ENCODE measurements around the gene APOE. TPM values are rescaled to one million over a fixed set of nuclear protein-coding genes. Genes with fewer than 3 reads are reported as not detected.
A peak's percentile ranks its signal among the peaks of the same experiment; 100 is the strongest.
"Not testable (repeated sequence)": the region's sequence is repeated elsewhere in the genome, so short reads cannot be mapped to it uniquely, and the experiment has no call there.

The APOE gene
- polyA plus RNA-seq, 2 of the 4 experiments (the other 2 are of a cell fraction): 12.5 to 31.9 TPM

DNA sequence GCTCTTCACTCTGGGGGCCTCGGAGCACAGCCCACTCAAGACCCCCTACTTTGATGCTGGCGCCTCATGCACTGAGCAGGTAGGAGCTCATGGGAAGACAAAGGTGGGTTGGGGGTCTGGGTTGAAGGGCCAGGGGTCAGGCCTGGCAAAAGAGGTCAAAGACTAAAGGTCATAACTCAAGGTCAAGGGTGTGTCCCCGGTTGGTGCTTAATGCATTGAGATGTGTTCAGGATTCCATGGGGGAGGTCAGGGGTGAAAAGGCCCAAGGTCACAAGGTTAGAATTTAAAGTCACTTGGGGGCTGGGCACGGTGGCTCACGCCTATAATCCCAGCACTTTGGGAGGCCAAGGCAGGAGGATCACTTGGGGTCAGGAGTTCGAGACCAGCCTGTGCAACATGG is 19.5 kb upstream of the APOE start:
- ChIA-PET CTCF (interaction anchor here (0.6 to 4.2 kb wide), 5 partner anchors 9 to 162 kb away, joined by 3 to 37 read pairs (median 4); no protein-coding TSS in a partner anchor), POLR2A (no interaction called here)
- ATAC-seq: no peak
- DNase-seq (ENCODE audit: low read depth in 1 of 2, low spot score in 1 of 2): no peak
- H3K9me3 ChIP-seq: no peaks in the 10 kb centered on the region
- H3K4me2 ChIP-seq: no peak overlapping the region
- TF ChIP-seq ESRRA (IDR thresholded peaks at IDR 0.05; ENCODE audit: borderline replicate concordance, low read length): peak; percentile 86; the same call in 1 of the 2 replicates
- TF ChIP-seq, protein P1, sequence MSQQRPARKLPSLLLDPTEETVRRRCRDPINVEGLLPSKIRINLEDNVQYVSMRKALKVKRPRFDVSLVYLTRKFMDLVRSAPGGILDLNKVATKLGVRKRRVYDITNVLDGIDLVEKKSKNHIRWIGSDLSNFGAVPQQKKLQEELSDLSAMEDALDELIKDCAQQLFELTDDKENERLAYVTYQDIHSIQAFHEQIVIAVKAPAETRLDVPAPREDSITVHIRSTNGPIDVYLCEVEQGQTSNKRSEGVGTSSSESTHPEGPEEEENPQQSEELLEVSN (IDR thresholded peaks at IDR 0.05; ENCODE audit: borderline replicate concordance, low read depth): no peak
- H3K27ac ChIP-seq: no peak overlapping the region
- WGBS (ENCODE audit: missing lambda C conversion rate): 97% methylated on average over 6 of the region's 6 CpGs
- H3K4me1 ChIP-seq: peaks cover 8% of the 10 kb centered on the region
- H3K4me3 ChIP-seq: no peak overlapping the region
- FAIRE-seq: no peak

DNA sequence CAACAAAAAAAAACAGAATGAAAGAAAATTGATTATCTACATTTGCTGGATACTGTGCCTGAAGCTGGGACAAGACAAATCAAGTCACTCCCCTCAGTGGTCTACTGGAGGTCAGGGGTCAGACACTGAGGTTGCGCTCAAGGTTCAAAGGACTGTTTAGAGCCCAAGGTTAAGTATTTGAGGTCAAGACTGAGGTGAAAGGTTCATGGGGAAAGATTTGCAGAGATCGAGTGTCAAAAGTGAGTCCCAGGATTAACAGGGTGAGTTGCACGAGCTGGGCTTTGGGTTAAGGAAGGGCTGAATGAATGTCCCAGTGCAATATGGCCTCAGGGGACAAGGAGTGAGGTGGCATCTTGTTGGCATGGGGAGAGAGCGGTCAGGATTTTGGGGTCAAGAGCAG is 17.9 kb upstream of the APOE start:
- Histone ChIP-seq H3K9me3 (no peaks in the 10 kb centered on the region), H3K4me2 (no peak overlapping the region), H3K4me3 (no peak overlapping the region), H3K4me1 (peaks cover 14% of the 10 kb centered on the region), H3K27ac (no peak overlapping the region)
- ChIA-PET CTCF (interaction anchor here (1.0 to 1.5 kb wide), 4 partner anchors 7 to 164 kb away, joined by 3 to 5 read pairs (median 4); no protein-coding TSS in a partner anchor), POLR2A (no interaction called here)
- no peak for ATAC-seq
- TF ChIP-seq SMC3 (IDR thresholded peaks at IDR 0.05) (no peak), POLR2AphosphoS2 (conservative IDR thresholded peaks at IDR 0.05; ENCODE audit: low read length) (no peak), EHMT2 (IDR thresholded peaks at IDR 0.05; ENCODE audit: low read depth) (no peak), RNF2 (IDR thresholded peaks at IDR 0.05; ENCODE audit: borderline replicate concordance, low read depth) (no peak), KDM5A (IDR thresholded peaks at IDR 0.05) (no peak)
- TF ChIP-seq, protein P1 (IDR thresholded peaks at IDR 0.05; ENCODE audit: borderline replicate concordance, low read depth): no peak
- DNase-seq (ENCODE audit: low read depth in 1 of 2, low spot score in 1 of 2): no peak
- 83% methylated on average over 4 of the region's 4 CpGs for WGBS (ENCODE audit: missing lambda C conversion rate)
- no peak for FAIRE-seq

DNA sequence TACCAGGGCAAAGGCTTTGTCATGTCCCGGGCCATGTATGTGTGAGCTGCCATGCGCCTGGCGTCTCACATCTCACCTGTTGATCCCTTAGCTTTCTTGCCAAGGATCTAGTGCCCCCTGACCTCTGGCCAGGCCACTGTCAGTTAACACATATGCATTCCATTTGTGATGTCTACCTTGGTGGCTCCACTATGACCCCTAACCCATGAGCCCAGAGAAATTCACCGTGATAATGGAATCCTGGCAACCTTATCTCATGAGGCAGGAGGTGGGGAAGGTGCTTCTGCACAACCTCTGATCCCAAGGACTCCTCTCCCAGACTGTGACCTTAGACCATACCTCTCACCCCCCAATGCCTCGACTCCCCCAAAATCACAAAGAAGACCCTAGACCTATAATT is 17.3 kb upstream of the APOE start:
- ATAC-seq; H3K4me2 ChIP-seq; FAIRE-seq; H3K4me3 ChIP-seq; H3K9me3 ChIP-seq; DNase-seq (ENCODE audit: low read depth in 1 of 2, low spot score in 1 of 2); POLR2A ChIA-PET; H3K27ac ChIP-seq: not testable (repeated sequence)
- H3K4me1 ChIP-seq: peaks cover 21% of the 10 kb centered on the region
- 89% methylated on average over 5 of the region's 5 CpGs for WGBS (ENCODE audit: missing lambda C conversion rate)
- CTCF ChIA-PET: interaction anchor here (1.5 kb wide), 1 partner anchor 12 kb away, joined by 5 read pairs; no protein-coding TSS in a partner anchor

DNA sequence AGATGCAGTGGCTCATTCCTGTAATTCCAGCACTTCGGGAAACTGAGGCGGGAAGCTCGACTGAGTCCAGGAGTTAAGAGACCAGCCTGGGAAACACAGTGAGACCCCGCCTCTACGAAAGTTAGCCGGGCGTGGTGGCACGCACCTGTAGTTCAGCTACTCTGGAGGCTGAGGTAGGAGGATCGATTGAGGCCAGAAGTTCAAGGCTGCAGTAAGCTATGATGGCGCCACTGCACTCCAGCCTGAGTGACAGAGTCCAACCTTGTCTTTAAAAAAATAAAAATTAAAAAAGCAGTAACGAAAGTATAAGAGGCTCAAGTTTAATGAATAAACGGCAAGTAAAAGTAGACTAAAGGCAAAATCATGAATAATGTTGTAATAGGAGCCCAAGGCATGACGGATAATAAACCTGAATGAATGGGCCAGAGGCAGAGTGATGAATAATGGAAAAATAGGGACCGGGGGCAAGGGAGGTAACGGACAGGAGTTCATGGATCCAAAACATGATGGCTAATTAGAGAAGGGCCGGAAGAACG is 15.7 kb upstream of the APOE start:
- ATAC-seq: peak in 1 of 2 experiments; percentile 1; a peak in 2 of 6 replicates
- peak overlapping the region; percentile 46 for H3K4me3 ChIP-seq
- no peak for FAIRE-seq
- no peak for TF ChIP-seq FOSB (CRISPR knock-in tag; IDR thresholded peaks at IDR 0.05)
- TF ChIP-seq TFCP2L1 (CRISPR knock-in tag; IDR thresholded peaks at IDR 0.05): peak; percentile 85; the same call in 1 of the 2 replicates
- TF ChIP-seq, protein P1 (IDR thresholded peaks at IDR 0.05; ENCODE audit: borderline replicate concordance, low read depth): no peak
- TF ChIP-seq CBX8 (IDR thresholded peaks at IDR 0.05): no peak
- TF ChIP-seq CEBPB (IDR thresholded peaks at IDR 0.05): no peak
- TF ChIP-seq, protein P2, sequence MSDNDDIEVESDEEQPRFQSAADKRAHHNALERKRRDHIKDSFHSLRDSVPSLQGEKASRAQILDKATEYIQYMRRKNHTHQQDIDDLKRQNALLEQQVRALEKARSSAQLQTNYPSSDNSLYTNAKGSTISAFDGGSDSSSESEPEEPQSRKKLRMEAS (IDR thresholded peaks at IDR 0.05): no peak
- TF ChIP-seq, protein P3, sequence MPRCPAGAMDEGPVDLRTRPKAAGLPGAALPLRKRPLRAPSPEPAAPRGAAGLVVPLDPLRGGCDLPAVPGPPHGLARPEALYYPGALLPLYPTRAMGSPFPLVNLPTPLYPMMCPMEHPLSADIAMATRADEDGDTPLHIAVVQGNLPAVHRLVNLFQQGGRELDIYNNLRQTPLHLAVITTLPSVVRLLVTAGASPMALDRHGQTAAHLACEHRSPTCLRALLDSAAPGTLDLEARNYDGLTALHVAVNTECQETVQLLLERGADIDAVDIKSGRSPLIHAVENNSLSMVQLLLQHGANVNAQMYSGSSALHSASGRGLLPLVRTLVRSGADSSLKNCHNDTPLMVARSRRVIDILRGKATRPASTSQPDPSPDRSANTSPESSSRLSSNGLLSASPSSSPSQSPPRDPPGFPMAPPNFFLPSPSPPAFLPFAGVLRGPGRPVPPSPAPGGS (IDR thresholded peaks at IDR 0.05): peak; percentile 35; the same call in 1 of the 3 replicates
- TF ChIP-seq MAFK (IDR thresholded peaks at IDR 0.05; ENCODE audit: partially characterized antibody): peak; percentile 12
- TF ChIP-seq, protein P4, sequence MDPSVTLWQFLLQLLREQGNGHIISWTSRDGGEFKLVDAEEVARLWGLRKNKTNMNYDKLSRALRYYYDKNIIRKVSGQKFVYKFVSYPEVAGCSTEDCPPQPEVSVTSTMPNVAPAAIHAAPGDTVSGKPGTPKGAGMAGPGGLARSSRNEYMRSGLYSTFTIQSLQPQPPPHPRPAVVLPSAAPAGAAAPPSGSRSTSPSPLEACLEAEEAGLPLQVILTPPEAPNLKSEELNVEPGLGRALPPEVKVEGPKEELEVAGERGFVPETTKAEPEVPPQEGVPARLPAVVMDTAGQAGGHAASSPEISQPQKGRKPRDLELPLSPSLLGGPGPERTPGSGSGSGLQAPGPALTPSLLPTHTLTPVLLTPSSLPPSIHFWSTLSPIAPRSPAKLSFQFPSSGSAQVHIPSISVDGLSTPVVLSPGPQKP (IDR thresholded peaks at IDR 0.05; ENCODE audit: low read depth, low read length): no peak
- TF ChIP-seq EHF (CRISPR knock-in tag; IDR thresholded peaks at IDR 0.05): no peak
- H3K27ac ChIP-seq: peak overlapping the region; percentile 81 to 82
- H3K4me1 ChIP-seq: peaks cover 23% of the 10 kb centered on the region
- WGBS (ENCODE audit: missing lambda C conversion rate): 49% methylated on average over 17 of the region's 17 CpGs
- no peak for DNase-seq (ENCODE audit: low read depth in 1 of 2, low spot score in 1 of 2)
- POLR2A ChIA-PET: interaction anchor here (1.0 to 1.7 kb wide), 14 partner anchors 10 to 1221 kb away, joined by 3 to 8 read pairs (median 4); partner anchors contain the start of genes APOC1, APOE, CLASRP and CLPTM1
- H3K9me3 ChIP-seq: no peaks in the 10 kb centered on the region
- peak overlapping the region; percentile 97 for H3K4me2 ChIP-seq
- CTCF ChIA-PET: interaction anchor here (0.6 to 1.8 kb wide), 10 partner anchors 10 to 201 kb away, joined by 3 to 7 read pairs (median 3); no protein-coding TSS in a partner anchor
